ENCODE data around the gene SLC25A41. TPM values are rescaled to one million over a fixed set of nuclear protein-coding genes. Genes with fewer than 3 reads are reported as not detected.
A peak's percentile ranks its signal among the peaks of the same experiment; 100 is the strongest.

The SLC25A41 gene
- total and polyA plus RNA-seq, 2 of the 13 experiments (the other 11 are each of a cell fraction or from before 2014, with no cell fraction given), result 0.33 to 0.95 TPM

DNA sequence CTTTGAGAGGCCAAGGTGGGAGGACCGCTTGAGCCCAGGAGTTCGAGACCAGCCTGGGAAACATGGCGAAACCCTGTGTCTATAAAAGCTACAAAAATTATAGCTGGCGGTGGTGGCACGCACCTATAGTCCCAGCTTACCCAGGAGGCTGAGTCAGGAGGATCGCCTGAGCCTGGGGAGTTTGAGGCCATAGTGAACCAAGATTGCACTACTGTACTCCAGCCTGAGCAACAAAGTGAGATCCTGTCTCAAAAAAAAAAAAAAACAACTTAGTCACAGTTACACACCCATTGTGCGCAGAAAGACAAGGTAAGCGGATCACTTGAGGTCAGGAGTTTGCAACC, 48.8 kb upstream of the SLC25A41 start:
- ChIA-PET POLR2A (no interaction called here), CTCF (ENCODE audit: low intra/inter-chr PET ratio, low total read pairs) (interaction anchor here (1.1 to 1.3 kb wide), 2 partner anchors 34 to 381 kb away, joined by 3 to 6 read pairs; no protein-coding TSS in a partner anchor)
- H3K9me3 ChIP-seq (ENCODE audit: low read length), result no peaks in the 10 kb centered on the region
- peak overlapping the region; percentile 18; the same call in 1 of the 2 replicates for H3K4me2 ChIP-seq (ENCODE audit: low read depth, low read length)
- no peak overlapping the region for H3K9ac ChIP-seq (ENCODE audit: insufficient read depth, low read depth, low read length)
- no peak overlapping the region for H3K27ac ChIP-seq (ENCODE audit: extremely low read length, insufficient read depth, low read length)
- peaks cover 2 to 16% of the 10 kb centered on the region in 2 experiments; a peak in 3 of 5 replicates for H3K27me3 ChIP-seq (ENCODE audit: control insufficient read depth in 1 of 2, insufficient read depth in 2 of 2, low read length in 2 of 2)
- intact Hi-C loops (cut with micrococcal nuclease; ENCODE audit: unreplicated experiment), result loop anchor here (10.0 kb wide), 1 partner anchor 382 kb away; no protein-coding TSS in a partner anchor
- no peak overlapping the region for H3K4me3 ChIP-seq (replicated peaks in 1 of 3; ENCODE audit: insufficient read depth in 1 of 3, low read depth in 2 of 3, low read length in 3 of 3)
- no peak for TF ChIP-seq FOSL2 (CRISPR knock-in tag; IDR thresholded peaks at IDR 0.05)
- TF ChIP-seq, protein P1, sequence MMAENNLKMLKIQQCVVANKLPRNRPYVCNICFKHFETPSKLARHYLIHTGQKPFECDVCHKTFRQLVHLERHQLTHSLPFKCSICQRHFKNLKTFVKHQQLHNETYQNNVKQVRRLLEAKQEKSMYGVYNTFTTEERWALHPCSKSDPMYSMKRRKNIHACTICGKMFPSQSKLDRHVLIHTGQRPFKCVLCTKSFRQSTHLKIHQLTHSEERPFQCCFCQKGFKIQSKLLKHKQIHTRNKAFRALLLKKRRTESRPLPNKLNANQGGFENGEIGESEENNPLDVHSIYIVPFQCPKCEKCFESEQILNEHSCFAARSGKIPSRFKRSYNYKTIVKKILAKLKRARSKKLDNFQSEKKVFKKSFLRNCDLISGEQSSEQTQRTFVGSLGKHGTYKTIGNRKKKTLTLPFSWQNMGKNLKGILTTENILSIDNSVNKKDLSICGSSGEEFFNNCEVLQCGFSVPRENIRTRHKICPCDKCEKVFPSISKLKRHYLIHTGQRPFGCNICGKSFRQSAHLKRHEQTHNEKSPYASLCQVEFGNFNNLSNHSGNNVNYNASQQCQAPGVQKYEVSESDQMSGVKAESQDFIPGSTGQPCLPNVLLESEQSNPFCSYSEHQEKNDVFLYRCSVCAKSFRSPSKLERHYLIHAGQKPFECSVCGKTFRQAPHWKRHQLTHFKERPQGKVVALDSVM (CRISPR knock-in tag; IDR thresholded peaks at IDR 0.05), result peak; percentile 69; the same call in 1 of the 2 replicates
- no peaks in the 10 kb centered on the region for H4K20me1 ChIP-seq (ENCODE audit: insufficient read depth, low read length)
- H3K79me2 ChIP-seq (ENCODE audit: insufficient read depth, low read length), result no peaks in the 10 kb centered on the region
- FAIRE-seq, result no peak
- no peak overlapping the region for H2AFZ ChIP-seq (ENCODE audit: low read length)
- WGBS (ENCODE audit: low lambda C conversion rate), result 86% methylated on average over 8 of the region's 8 CpGs
- in situ Hi-C loops (cut with HindIII; ENCODE audit: extremely low pct_ligation_motif_present, low pct_unique_long_range_greater_than_20kb), result no loop called here
- DNase-seq (ENCODE audit: low spot score), result no peak
- H3K4me1 ChIP-seq (ENCODE audit: insufficient read depth, low read length), result peaks cover 18% of the 10 kb centered on the region
- no peaks in the 10 kb centered on the region for H3K36me3 ChIP-seq (replicated peaks in 1 of 2; ENCODE audit: control insufficient read depth in 1 of 2, insufficient read depth in 2 of 2, low read length in 2 of 2)
- no peak for ATAC-seq
- BruUV-seq (replicated peaks), result no TSS peak

DNA sequence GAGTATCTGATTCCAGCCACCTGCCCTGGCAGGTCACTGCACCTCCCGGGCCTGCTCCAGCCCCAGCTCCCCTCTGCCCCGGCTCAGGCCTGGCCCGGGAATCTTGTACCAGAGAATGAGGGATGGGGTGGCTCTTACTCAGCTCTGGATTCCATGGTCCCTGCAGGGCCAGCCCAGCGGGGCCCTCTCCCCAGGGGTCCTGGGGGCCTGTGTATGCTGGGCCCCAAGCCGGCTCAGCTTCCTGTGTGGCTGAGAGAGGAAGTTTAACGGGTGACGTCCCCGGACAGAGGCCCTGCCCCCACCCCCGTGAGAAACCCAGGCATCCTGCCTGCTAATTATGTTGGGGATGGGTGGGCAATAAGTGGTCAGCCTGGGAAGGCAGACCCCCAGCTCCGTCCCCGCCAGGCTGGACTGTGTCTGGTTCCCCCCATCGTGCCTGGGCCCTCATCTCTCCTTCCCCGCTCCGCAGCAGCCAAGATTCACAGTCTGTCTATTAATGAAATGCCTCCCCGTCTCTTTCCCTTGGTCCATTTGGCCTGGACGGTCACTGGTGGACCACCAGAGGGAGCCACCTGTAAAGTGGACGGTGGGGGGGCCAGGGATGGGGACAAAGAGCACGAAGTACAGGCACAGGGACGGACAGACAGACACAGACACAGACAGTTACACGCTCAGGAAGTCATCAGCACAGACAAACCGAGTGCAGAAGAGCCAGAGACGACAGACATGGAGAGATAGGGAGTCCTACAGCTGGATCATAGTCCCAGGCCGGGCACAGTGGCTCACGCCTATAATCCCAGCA, 48.2 kb upstream of the SLC25A41 start, which contains the start of gene DENND1C:
Gene DENND1C, minus strand, starts transcription at position 247 of the 802 bp plus-strand sequence. Its CDS starts 92 bp downstream, at position 155.
- in situ Hi-C loops (cut with HindIII; ENCODE audit: extremely low pct_ligation_motif_present, low pct_unique_long_range_greater_than_20kb), result no loop called here
- WGBS (ENCODE audit: low lambda C conversion rate), result 11% methylated on average over 10 of the region's 24 CpGs
- no peaks in the 10 kb centered on the region for H3K9me3 ChIP-seq (ENCODE audit: low read length)
- no peak within 1 kb of the TSS for H3K27ac ChIP-seq (ENCODE audit: extremely low read length, insufficient read depth, low read length)
- DNase-seq (ENCODE audit: low spot score) (peak; percentile 47), ATAC-seq (peak; percentile 85), FAIRE-seq (peak; percentile 62)
- no peaks in the 10 kb centered on the region for H3K36me3 ChIP-seq (replicated peaks in 1 of 2; ENCODE audit: control insufficient read depth in 1 of 2, insufficient read depth in 2 of 2, low read length in 2 of 2)
- peaks cover 23% of the 10 kb centered on the region for H3K4me1 ChIP-seq (ENCODE audit: insufficient read depth, low read length)
- BruUV-seq (replicated peaks), result no TSS peak
- H3K9ac ChIP-seq (ENCODE audit: insufficient read depth, low read depth, low read length), result no peak within 1 kb of the TSS
- ChIA-PET POLR2A (no interaction called here), CTCF (ENCODE audit: low intra/inter-chr PET ratio, low total read pairs) (interaction anchor here (0.8 to 1.3 kb wide), 4 partner anchors 35 to 382 kb away, joined by 3 to 6 read pairs (median 4); no protein-coding TSS in a partner anchor)
- peak within 1 kb of the TSS; percentile 18 for H3K4me2 ChIP-seq (ENCODE audit: low read depth, low read length)
- H3K27me3 ChIP-seq (ENCODE audit: control insufficient read depth in 1 of 2, insufficient read depth in 2 of 2, low read length in 2 of 2), result peaks cover 2 to 16% of the 10 kb centered on the region in 2 experiments; a peak in 3 of 5 replicates
- H3K4me3 ChIP-seq (replicated peaks in 1 of 3; ENCODE audit: insufficient read depth in 1 of 3, low read depth in 2 of 3, low read length in 3 of 3), result peak within 1 kb of the TSS in 1 of 3 experiments; percentile 34; a peak in 1 of 6 replicates
- no peaks in the 10 kb centered on the region for H4K20me1 ChIP-seq (ENCODE audit: insufficient read depth, low read length)
- no peaks in the 10 kb centered on the region for H3K79me2 ChIP-seq (ENCODE audit: insufficient read depth, low read length)
- intact Hi-C loops (cut with micrococcal nuclease; ENCODE audit: unreplicated experiment), result loop anchor here (10.0 kb wide), 1 partner anchor 383 kb away; no protein-coding TSS in a partner anchor
- H2AFZ ChIP-seq (ENCODE audit: low read length), result no peak within 1 kb of the TSS
- TF ChIP-seq PRMT3 (CRISPR knock-in tag; IDR thresholded peaks at IDR 0.05; ENCODE audit: borderline replicate concordance, low read depth) (no peak), ATF7-NPFF (CRISPR knock-in tag; IDR thresholded peaks at IDR 0.05; ENCODE audit: low read depth) (no peak), PHF20 (CRISPR knock-in tag; IDR thresholded peaks at IDR 0.05) (no peak), ZNF547 (CRISPR knock-in tag; IDR thresholded peaks at IDR 0.05) (no peak; the same call in 1 of the 2 replicates), ARID2 (CRISPR knock-in tag; IDR thresholded peaks at IDR 0.05; ENCODE audit: borderline replicate concordance) (no peak)
- TF ChIP-seq, protein P2, sequence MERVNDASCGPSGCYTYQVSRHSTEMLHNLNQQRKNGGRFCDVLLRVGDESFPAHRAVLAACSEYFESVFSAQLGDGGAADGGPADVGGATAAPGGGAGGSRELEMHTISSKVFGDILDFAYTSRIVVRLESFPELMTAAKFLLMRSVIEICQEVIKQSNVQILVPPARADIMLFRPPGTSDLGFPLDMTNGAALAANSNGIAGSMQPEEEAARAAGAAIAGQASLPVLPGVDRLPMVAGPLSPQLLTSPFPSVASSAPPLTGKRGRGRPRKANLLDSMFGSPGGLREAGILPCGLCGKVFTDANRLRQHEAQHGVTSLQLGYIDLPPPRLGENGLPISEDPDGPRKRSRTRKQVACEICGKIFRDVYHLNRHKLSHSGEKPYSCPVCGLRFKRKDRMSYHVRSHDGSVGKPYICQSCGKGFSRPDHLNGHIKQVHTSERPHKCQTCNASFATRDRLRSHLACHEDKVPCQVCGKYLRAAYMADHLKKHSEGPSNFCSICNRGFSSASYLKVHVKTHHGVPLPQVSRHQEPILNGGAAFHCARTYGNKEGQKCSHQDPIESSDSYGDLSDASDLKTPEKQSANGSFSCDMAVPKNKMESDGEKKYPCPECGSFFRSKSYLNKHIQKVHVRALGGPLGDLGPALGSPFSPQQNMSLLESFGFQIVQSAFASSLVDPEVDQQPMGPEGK (CRISPR knock-in tag; IDR thresholded peaks at IDR 0.05), result peak; percentile 94
- TF ChIP-seq, protein P3, sequence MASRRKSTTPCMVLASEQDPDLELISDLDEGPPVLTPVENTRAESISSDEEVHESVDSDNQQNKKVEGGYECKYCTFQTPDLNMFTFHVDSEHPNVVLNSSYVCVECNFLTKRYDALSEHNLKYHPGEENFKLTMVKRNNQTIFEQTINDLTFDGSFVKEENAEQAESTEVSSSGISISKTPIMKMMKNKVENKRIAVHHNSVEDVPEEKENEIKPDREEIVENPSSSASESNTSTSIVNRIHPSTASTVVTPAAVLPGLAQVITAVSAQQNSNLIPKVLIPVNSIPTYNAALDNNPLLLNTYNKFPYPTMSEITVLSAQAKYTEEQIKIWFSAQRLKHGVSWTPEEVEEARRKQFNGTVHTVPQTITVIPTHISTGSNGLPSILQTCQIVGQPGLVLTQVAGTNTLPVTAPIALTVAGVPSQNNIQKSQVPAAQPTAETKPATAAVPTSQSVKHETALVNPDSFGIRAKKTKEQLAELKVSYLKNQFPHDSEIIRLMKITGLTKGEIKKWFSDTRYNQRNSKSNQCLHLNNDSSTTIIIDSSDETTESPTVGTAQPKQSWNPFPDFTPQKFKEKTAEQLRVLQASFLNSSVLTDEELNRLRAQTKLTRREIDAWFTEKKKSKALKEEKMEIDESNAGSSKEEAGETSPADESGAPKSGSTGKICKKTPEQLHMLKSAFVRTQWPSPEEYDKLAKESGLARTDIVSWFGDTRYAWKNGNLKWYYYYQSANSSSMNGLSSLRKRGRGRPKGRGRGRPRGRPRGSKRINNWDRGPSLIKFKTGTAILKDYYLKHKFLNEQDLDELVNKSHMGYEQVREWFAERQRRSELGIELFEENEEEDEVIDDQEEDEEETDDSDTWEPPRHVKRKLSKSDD (CRISPR knock-in tag; IDR thresholded peaks at IDR 0.05; ENCODE audit: low read depth), result no peak

All from HepG2 (cell line).